ENCODE data around the gene FAM3D. TPM values are rescaled to one million over a fixed set of nuclear protein-coding genes. Genes with fewer than 3 reads are reported as not detected.

FAM3D gene
- total and polyA plus RNA-seq, 2 of the 8 experiments (the other 6 are each of a cell fraction or from before 2014, with no cell fraction given): not detected

DNA sequence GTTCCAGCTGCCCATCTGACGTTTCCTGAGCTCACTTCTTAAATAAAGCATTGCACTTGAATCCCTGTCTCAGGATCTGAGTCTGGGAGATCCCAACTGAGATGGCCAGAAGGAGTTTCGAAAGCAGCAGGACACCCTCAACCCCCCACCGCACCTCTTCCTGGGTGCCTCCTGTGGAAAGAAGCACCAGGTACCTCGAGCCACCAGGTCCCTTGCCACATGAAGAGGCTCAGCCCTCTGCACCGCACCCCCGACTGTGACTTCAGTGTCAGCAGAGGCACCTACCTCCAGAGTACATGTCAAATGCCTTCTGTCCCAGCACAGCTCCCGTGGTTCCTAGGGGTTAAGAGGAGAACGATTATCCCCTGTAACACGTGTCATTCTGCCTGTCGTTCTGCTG is 26.7 kb downstream of the FAM3D start (continued):
- TF ChIP-seq, protein P1, sequence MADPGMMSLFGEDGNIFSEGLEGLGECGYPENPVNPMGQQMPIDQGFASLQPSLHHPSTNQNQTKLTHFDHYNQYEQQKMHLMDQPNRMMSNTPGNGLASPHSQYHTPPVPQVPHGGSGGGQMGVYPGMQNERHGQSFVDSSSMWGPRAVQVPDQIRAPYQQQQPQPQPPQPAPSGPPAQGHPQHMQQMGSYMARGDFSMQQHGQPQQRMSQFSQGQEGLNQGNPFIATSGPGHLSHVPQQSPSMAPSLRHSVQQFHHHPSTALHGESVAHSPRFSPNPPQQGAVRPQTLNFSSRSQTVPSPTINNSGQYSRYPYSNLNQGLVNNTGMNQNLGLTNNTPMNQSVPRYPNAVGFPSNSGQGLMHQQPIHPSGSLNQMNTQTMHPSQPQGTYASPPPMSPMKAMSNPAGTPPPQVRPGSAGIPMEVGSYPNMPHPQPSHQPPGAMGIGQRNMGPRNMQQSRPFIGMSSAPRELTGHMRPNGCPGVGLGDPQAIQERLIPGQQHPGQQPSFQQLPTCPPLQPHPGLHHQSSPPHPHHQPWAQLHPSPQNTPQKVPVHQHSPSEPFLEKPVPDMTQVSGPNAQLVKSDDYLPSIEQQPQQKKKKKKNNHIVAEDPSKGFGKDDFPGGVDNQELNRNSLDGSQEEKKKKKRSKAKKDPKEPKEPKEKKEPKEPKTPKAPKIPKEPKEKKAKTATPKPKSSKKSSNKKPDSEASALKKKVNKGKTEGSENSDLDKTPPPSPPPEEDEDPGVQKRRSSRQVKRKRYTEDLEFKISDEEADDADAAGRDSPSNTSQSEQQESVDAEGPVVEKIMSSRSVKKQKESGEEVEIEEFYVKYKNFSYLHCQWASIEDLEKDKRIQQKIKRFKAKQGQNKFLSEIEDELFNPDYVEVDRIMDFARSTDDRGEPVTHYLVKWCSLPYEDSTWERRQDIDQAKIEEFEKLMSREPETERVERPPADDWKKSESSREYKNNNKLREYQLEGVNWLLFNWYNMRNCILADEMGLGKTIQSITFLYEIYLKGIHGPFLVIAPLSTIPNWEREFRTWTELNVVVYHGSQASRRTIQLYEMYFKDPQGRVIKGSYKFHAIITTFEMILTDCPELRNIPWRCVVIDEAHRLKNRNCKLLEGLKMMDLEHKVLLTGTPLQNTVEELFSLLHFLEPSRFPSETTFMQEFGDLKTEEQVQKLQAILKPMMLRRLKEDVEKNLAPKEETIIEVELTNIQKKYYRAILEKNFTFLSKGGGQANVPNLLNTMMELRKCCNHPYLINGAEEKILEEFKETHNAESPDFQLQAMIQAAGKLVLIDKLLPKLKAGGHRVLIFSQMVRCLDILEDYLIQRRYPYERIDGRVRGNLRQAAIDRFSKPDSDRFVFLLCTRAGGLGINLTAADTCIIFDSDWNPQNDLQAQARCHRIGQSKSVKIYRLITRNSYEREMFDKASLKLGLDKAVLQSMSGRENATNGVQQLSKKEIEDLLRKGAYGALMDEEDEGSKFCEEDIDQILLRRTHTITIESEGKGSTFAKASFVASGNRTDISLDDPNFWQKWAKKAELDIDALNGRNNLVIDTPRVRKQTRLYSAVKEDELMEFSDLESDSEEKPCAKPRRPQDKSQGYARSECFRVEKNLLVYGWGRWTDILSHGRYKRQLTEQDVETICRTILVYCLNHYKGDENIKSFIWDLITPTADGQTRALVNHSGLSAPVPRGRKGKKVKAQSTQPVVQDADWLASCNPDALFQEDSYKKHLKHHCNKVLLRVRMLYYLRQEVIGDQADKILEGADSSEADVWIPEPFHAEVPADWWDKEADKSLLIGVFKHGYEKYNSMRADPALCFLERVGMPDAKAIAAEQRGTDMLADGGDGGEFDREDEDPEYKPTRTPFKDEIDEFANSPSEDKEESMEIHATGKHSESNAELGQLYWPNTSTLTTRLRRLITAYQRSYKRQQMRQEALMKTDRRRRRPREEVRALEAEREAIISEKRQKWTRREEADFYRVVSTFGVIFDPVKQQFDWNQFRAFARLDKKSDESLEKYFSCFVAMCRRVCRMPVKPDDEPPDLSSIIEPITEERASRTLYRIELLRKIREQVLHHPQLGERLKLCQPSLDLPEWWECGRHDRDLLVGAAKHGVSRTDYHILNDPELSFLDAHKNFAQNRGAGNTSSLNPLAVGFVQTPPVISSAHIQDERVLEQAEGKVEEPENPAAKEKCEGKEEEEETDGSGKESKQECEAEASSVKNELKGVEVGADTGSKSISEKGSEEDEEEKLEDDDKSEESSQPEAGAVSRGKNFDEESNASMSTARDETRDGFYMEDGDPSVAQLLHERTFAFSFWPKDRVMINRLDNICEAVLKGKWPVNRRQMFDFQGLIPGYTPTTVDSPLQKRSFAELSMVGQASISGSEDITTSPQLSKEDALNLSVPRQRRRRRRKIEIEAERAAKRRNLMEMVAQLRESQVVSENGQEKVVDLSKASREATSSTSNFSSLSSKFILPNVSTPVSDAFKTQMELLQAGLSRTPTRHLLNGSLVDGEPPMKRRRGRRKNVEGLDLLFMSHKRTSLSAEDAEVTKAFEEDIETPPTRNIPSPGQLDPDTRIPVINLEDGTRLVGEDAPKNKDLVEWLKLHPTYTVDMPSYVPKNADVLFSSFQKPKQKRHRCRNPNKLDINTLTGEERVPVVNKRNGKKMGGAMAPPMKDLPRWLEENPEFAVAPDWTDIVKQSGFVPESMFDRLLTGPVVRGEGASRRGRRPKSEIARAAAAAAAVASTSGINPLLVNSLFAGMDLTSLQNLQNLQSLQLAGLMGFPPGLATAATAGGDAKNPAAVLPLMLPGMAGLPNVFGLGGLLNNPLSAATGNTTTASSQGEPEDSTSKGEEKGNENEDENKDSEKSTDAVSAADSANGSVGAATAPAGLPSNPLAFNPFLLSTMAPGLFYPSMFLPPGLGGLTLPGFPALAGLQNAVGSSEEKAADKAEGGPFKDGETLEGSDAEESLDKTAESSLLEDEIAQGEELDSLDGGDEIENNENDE (IDR thresholded peaks at IDR 0.05; ENCODE audit: insufficient replicate concordance, low read length): no peak
- no peak for TF ChIP-seq ATF3 (IDR thresholded peaks at IDR 0.05; ENCODE audit: insufficient read depth, low read depth, low read length)
- TF ChIP-seq GABPA (IDR thresholded peaks at IDR 0.05; ENCODE audit: borderline replicate concordance, insufficient read depth, low read length): no peak
- no peak for TF ChIP-seq SIX5 (IDR thresholded peaks at IDR 0.05; ENCODE audit: low read depth, low read length)
- TF ChIP-seq BCL11A (IDR thresholded peaks at IDR 0.05; ENCODE audit: low read depth in 2 of 2, low read length in 2 of 2): no peak
- no peak for TF ChIP-seq RNF2 (IDR thresholded peaks at IDR 0.05; ENCODE audit: borderline replicate concordance, low read depth, low read length, missing control alignments, poor library complexity, severe bottlenecking)
- TF ChIP-seq CHD1 (IDR thresholded peaks at IDR 0.05; ENCODE audit: low read depth, low read length): no peak
